K562 (cell line): ENCODE data around the gene ST7. TPM values are rescaled to one million over a fixed set of nuclear protein-coding genes. Genes with fewer than 3 reads are reported as not detected.
A peak's percentile ranks its signal among the peaks of the same experiment; 100 is the strongest.

ENCODE experiments used
- ATAC-seq: fragments of 200-7000 bp; cut with Tn5 transposase; 3 replicates; pipeline ENCODE4 v1.9.1; 2020; ENCODE audit warnings: moderate library complexity
- BruUV-seq: library from RNA; stranded (reverse); fragments of 400-500 nt; replicated peaks from 2 replicates; lab custom pipeline; 2021; lab: Mats Ljungman, UMichigan
- CTCF ChIA-PET: fragments of 300-600 bp; formaldehyde crosslinking; extraction: SDS; loops from one replicate; lab custom pipeline; 2021; ENCODE audit warnings: low intra/inter-chr PET ratio; lab: Yijun Ruan, JAX
- POLR2A ChIA-PET: fragments of 300-600, 350-650 bp; sonication (Branson Sonifier 250); formaldehyde crosslinking; extraction: SDS; loops from one replicate; lab custom pipeline; 2021; ENCODE audit warnings: antibody characterized with exemption, inconsistent platforms; lab: Yijun Ruan, JAX
- DNase-seq, 4 experiments: peaks; one replicate each; pipeline versions ENCODE4 v3.0.0 to v3.0.0-alpha.2; 2011 to 2018; ENCODE audit warnings: low spot score in 3 of 4, mixed read lengths in 3 of 4; ENCODE audit errors: extremely low read depth in 1 of 4
- FAIRE-seq: peaks from 2 replicates; lab custom pipeline; 2011; peaks lifted over from hg19 to GRCh38; lab: Jason Lieb, UNC
- H2AFZ ChIP-seq: 2 replicates; pipeline ENCODE4 v1.6.0; 2011; ENCODE audit warnings: low read depth, low read length, control low read depth, inconsistent platforms
- H3K27ac ChIP-seq: fragments of 200-600 bp; 3 replicates; pipeline ENCODE4 v1.8.0; 2011; ENCODE audit warnings: low read depth, mild to moderate bottlenecking, control low read depth, inconsistent platforms, low read length, moderate library complexity, mixed read lengths; ENCODE audit errors: extremely low read depth
- H3K27me3 ChIP-seq, 2 experiments: fragments of 300-600 bp in 1 of 2; 2 replicates in 1 of 2; 3 replicates in 1 of 2; pipeline versions ENCODE4 v1.6.0 to v1.8.0; 2011; ENCODE audit warnings: inconsistent platforms in 2 of 2, low read length in 2 of 2, mild to moderate bottlenecking in 1 of 2, mixed read lengths in 1 of 2, moderate library complexity in 1 of 2; ENCODE audit not compliant: control insufficient read depth in 2 of 2, insufficient read depth in 2 of 2
- H3K36me3 ChIP-seq: fragments of 300-600 bp; 3 replicates; pipeline ENCODE4 v1.8.0; 2011; ENCODE audit warnings: mild to moderate bottlenecking, low read length, inconsistent platforms; ENCODE audit not compliant: control insufficient read depth, insufficient read depth
- H3K4me1 ChIP-seq, 2 experiments: fragments of 200-600 bp in 1 of 2; replicated peaks in 1 of 2; 2 replicates in 1 of 2; 3 replicates in 1 of 2; pipeline versions ENCODE4 v1.5.1 to v1.8.0; 2011; ENCODE audit warnings: inconsistent platforms in 2 of 2, low read length in 2 of 2, mild to moderate bottlenecking in 1 of 2, mixed read lengths in 1 of 2, moderate library complexity in 1 of 2; ENCODE audit not compliant: control insufficient read depth in 2 of 2, insufficient read depth in 2 of 2
- H3K4me2 ChIP-seq: 2 replicates; pipeline ENCODE4 v1.6.1; 2011; ENCODE audit warnings: low read length, control low read depth, inconsistent platforms, mixed read lengths; ENCODE audit not compliant: insufficient read depth
- H3K4me3 ChIP-seq: fragments of 200-600 bp; sonication (generic), shearing (Covaris generic); 2 replicates; pipeline ENCODE4 v1.5.1; 2016; ENCODE audit warnings: control low read depth, inconsistent platforms
- H3K79me2 ChIP-seq: fragments of 200-600 bp; 3 replicates; pipeline ENCODE4 v1.8.0; 2011; ENCODE audit warnings: low read length, inconsistent platforms; ENCODE audit not compliant: control insufficient read depth, insufficient read depth
- H3K9ac ChIP-seq, 2 experiments: 2 replicates each; pipeline versions ENCODE4 v1.6.0 to v1.6.1; 2011; ENCODE audit warnings: low read depth in 2 of 2, low read length in 2 of 2, control low read depth in 1 of 2, inconsistent platforms in 1 of 2, mild to moderate bottlenecking in 1 of 2, mixed read lengths in 1 of 2; ENCODE audit not compliant: insufficient read depth in 1 of 2
- H3K9me1 ChIP-seq: one replicate; pipeline ENCODE4 v1.6.0; 2011; ENCODE audit warnings: inconsistent platforms, mild to moderate bottlenecking, low read length, moderate library complexity; ENCODE audit not compliant: control insufficient read depth, insufficient read depth
- H3K9me3 ChIP-seq: replicated peaks from 2 replicates; pipeline ENCODE4 v1.5.1; 2011; ENCODE audit warnings: low read depth, low read length, inconsistent platforms; ENCODE audit not compliant: control insufficient read depth, insufficient read depth
- H4K20me1 ChIP-seq: replicated peaks from 2 replicates; pipeline ENCODE4 v1.6.1; 2011; ENCODE audit warnings: low read length, inconsistent platforms, mixed read lengths; ENCODE audit not compliant: control insufficient read depth, insufficient read depth
- EP400 ChIP-seq: fragments of 450-650 bp; IDR thresholded peaks from 2 replicates; pipeline ENCODE4 v1.6.1; 2017; ENCODE audit warnings: antibody characterized with exemption, mild to moderate bottlenecking, moderate library complexity
- GATAD2A ChIP-seq: fragments of 450-650 bp; IDR thresholded peaks from 2 replicates; pipeline ENCODE4 v1.6.1; 2017
- PRPF4 ChIP-seq: fragments of 200-400 bp; formaldehyde crosslinking; IDR thresholded peaks from one replicate; pipeline ENCODE4 v1.6.1; 2017; ENCODE audit warnings: low read length, low read depth, mild to moderate bottlenecking; ENCODE audit not compliant: insufficient read depth, poor library complexity, severe bottlenecking
- ZNF592 ChIP-seq: fragments of 450-650 bp; IDR thresholded peaks from 2 replicates; pipeline ENCODE4 v1.6.1; 2017; ENCODE audit warnings: antibody characterized with exemption, mild to moderate bottlenecking
- WGBS: fragments of 100-300 bp; shearing (Covaris generic); methylation state at CpG from one replicate; pipeline ENCODE4 v1.1.6; 2016; ENCODE audit warnings: low coverage, mixed read lengths; ENCODE audit not compliant: insufficient coverage; ENCODE audit errors: missing lambda C conversion rate; 5-methylcytosine and 5-hydroxymethylcytosine counted together
- in situ Hi-C: fragments of 300-500 bp; cut with MboI; formaldehyde crosslinking; loops from 4 replicates; pipeline ENCODE4 v1.15.0; 2018; ENCODE audit warnings: inconsistent platforms, mixed read lengths
- intact Hi-C: fragments of 100-400 bp; cut with micrococcal nuclease; formaldehyde crosslinking; loops from 2 replicates; pipeline ENCODE4 v1.14.2; 2022
- polyA plus RNA-seq, 8 experiments: library from polyadenylated mRNA; depleted of rRNA in 4 of 8; stranded (reverse) in 5 of 8; unstranded in 3 of 8; fragments of >200 nt; fragmentation: Nextera tagmentation in 2 of 8; fragmentation: Illumina TruSeq in 1 of 8; extraction: Ambion mirVana in 2 of 8; extraction: Trizol in 1 of 8; gene quantifications; 2 replicates each; pipeline versions ENCODE4 v1.2.1 to v1.2.3, GENCODE V29; 2011 to 2014; ENCODE audit warnings: inconsistent platforms in 1 of 8, missing spikeins in 1 of 8
- total RNA-seq, 7 experiments: library from RNA; depleted of rRNA in 6 of 7; stranded (reverse); fragments of >200 nt in 6 of 7; fragmentation: Illumina TruSeq in 2 of 7; extraction: Trizol in 2 of 7; gene quantifications; 2 replicates each; pipeline versions ENCODE4 v1.2.1 to v1.2.3, GENCODE V29; 2011 to 2021; ENCODE audit warnings: low replicate concordance in 1 of 7

Gene ST7
- total and polyA plus RNA-seq, 9 of the 15 experiments (the other 6 are each of a cell fraction or from before 2014, with no cell fraction given), result 23.9 to 56.3 (median 36.9) TPM

DNA sequence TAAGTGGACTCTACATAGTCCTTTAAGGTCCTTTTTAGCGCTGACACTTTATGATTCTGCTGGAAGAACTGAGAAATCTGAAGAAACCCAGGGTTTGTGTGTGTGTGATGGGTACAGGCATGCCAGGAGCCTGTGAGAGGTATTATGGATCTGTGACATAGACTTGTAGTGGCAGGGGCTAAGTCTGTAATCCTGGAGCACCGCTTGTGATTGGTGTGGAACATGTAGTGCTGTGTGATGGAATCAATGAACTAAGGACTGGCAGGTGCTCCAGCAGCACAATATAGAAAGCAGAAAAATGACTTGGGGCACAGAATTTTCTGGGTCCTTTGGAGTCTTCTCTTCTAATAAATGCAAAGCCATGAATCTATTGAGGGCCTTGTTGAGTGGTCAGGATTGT lies 163.9 kb downstream of the ST7 start (continued):
- TF ChIP-seq GATAD2A (no peak), PRPF4 (no peak)

- FAIRE-seq (no peak), ATAC-seq (peak; percentile 36), DNase-seq (no peak)
- in situ Hi-C loops (loop anchor here (10.0 kb wide), 1 partner anchor 114 kb away; no protein-coding TSS in a partner anchor), intact Hi-C loops (loop anchor here (1.0 to 5.0 kb wide), 3 partner anchors 111 to 188 kb away; no protein-coding TSS in a partner anchor)
- Histone ChIP-seq H3K9me1 (no peaks in the 10 kb centered on the region), H3K9ac (no peak overlapping the region), H3K4me1 (peaks cover 0 to 4% of the 10 kb centered on the region in 2 experiments; a peak in 4 of 5 replicates), H3K36me3 (peaks cover 29% of the 10 kb centered on the region; the same call in 2 of the 3 replicates), H3K4me3 (no peak overlapping the region), H2AFZ (no peak overlapping the region), H3K27ac (no peak overlapping the region), H3K79me2 (no peaks in the 10 kb centered on the region; the same call in 2 of the 3 replicates), H3K9me3 (no peaks in the 10 kb centered on the region), H4K20me1 (no peaks in the 10 kb centered on the region; the same call in 1 of the 2 replicates), H3K4me2 (no peak overlapping the region), H3K27me3 (no peaks in the 10 kb centered on the region)
- POLR2A ChIA-PET, result no interaction called here
- CTCF ChIA-PET, result interaction anchor here (0.6 to 6.9 kb wide), 9 partner anchors 9 to 188 kb away, joined by 3 to 143 read pairs (median 4); partner anchors contain the start of gene ST7
- BruUV-seq, result no TSS peak
- TF ChIP-seq EP400 (0 out of 2 replicates have a peak, but pooled peaks have one; percentile 10), ZNF592 (no peak)
- 53% methylated on average over 4 of the region's 4 CpGs for WGBS
Observed at GRCh38 chr7:117118579-117119180, 165.4 kb downstream of the ST7 start.
